Spleen (tissue), 3 donors: ENCODE data around the gene MID1.

ENCODE experiments used
- POLR2A ChIP-seq, 3 donors: fragments of 450-650 bp; IDR thresholded peaks; one replicate each; pipeline ENCODE4 v1.5.1; 2017; ENCODE audit warnings: antibody characterized with exemption in 3 of 3, mild to moderate bottlenecking in 1 of 3
- POLR2AphosphoS5 ChIP-seq, 3 donors: sonication (generic); formaldehyde crosslinking; IDR thresholded peaks; one replicate each; pipeline ENCODE4 v1.5.1; 2017; ENCODE audit warnings: antibody characterized with exemption in 3 of 3

DNA sequence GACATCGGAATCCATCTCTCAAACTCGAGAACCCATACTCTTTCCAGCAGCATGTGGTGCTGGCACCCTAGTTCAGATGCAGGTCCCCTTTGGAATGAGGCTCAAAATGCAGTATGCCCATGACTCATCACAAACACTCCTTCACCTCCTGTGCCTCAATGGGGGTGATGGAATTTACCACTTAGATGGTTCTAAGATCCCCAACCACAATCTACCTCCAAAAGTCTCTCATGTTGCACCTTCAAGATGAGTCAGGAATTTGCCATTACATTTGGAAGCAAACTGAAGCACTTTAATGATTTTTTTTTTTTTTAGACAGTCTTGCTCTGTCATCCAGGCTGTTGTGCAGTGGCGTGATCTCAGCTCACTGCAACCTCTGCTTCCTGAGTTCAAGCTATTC is 8.5 kb upstream of the MID1 start:
- TF ChIP-seq POLR2A (IDR thresholded peaks at IDR 0.05) (no peak), POLR2AphosphoS5 (IDR thresholded peaks at IDR 0.05) (no peak)
